Epidermal melanocyte (primary cell): ENCODE data around the gene ZSWIM9.
"Not testable (repeated sequence)": the region's sequence is repeated elsewhere in the genome, so short reads cannot be mapped to it uniquely, and the experiment has no call there.

Source experiments
- DNase-seq: peaks from one replicate; pipeline ENCODE4 v3.0.0; 2011; ENCODE audit warnings: low spot score; ENCODE audit not compliant: insufficient read length

Gene ZSWIM9

GRCh38 chr19:48213959-48214358 lies 43.5 kb downstream of the ZSWIM9 start:
- no peak for DNase-seq

GRCh38 chr19:48216933-48217332 lies 46.5 kb downstream of the ZSWIM9 start:
- DNase-seq: no peak

GRCh38 chr19:48218997-48219396 lies 48.5 kb downstream of the ZSWIM9 start:
- DNase-seq: no peak

- DNase-seq: not testable (repeated sequence)
Observed at GRCh38 chr19:48220784-48221183, 50.3 kb downstream of the ZSWIM9 start.

- no peak for DNase-seq
Observed at GRCh38 chr19:48221628-48222027, 51.1 kb downstream of the ZSWIM9 start.

GRCh38 chr19:48230555-48231129 lies 60.2 kb downstream of the ZSWIM9 start:
- no peak for DNase-seq

- no peak for DNase-seq
Observed at GRCh38 chr19:48237057-48237456, 66.6 kb downstream of the ZSWIM9 start.

- DNase-seq: no peak
Observed at GRCh38 chr19:48239120-48239519, 68.6 kb downstream of the ZSWIM9 start.

GRCh38 chr19:48239582-48240141 lies 69.2 kb downstream of the ZSWIM9 start:
- no peak for DNase-seq

- not testable (repeated sequence) for DNase-seq
Observed at GRCh38 chr19:48241771-48242170, 71.3 kb downstream of the ZSWIM9 start.

GRCh38 chr19:48244281-48244680 lies 73.8 kb downstream of the ZSWIM9 start:
- DNase-seq: no peak

- no peak for DNase-seq
Observed at GRCh38 chr19:48246101-48246500, 75.6 kb downstream of the ZSWIM9 start.

- DNase-seq: no peak
Observed at GRCh38 chr19:48247212-48247611, 76.7 kb downstream of the ZSWIM9 start.
